Osteoblast (primary cell): ENCODE results near the gene PNPLA2. TPM values are rescaled to one million over a fixed set of nuclear protein-coding genes. Genes with fewer than 3 reads are reported as not detected.

ENCODE experiments used
- DNase-seq: peaks from one replicate; pipeline ENCODE4 v3.0.0; 2011; ENCODE audit warnings: low spot score, mixed read lengths; ENCODE audit not compliant: insufficient read length; ENCODE audit errors: missing footprints
- H2AFZ ChIP-seq: 2 replicates; pipeline ENCODE4 v1.6.0; 2011; ENCODE audit warnings: mild to moderate bottlenecking, low read length
- H3K27ac ChIP-seq: 2 replicates; pipeline ENCODE4 v1.5.1; 2011; ENCODE audit warnings: mild to moderate bottlenecking, low read depth, low read length, moderate library complexity
- H3K27me3 ChIP-seq: 2 replicates; pipeline ENCODE4 v1.6.0; 2012; ENCODE audit warnings: mild to moderate bottlenecking, control low read depth, inconsistent platforms, low read length, moderate library complexity; ENCODE audit not compliant: insufficient read depth
- H3K36me3 ChIP-seq: 2 replicates; pipeline ENCODE4 v1.5.1; 2011; ENCODE audit warnings: mild to moderate bottlenecking, low read length, control low read depth, moderate library complexity; ENCODE audit not compliant: insufficient read depth
- H3K4me1 ChIP-seq: 2 replicates; pipeline ENCODE4 v1.5.1; 2011; ENCODE audit warnings: mild to moderate bottlenecking, low read length, control low read depth, moderate library complexity; ENCODE audit not compliant: insufficient read depth
- H3K4me2 ChIP-seq: 2 replicates; pipeline ENCODE4 v1.6.0; 2011; ENCODE audit warnings: mild to moderate bottlenecking, low read length; ENCODE audit not compliant: insufficient read depth
- H3K4me3 ChIP-seq: fragments of 200-600 bp; sonication (generic); 3 replicates; pipeline ENCODE4 v1.5.1; 2012; ENCODE audit warnings: mild to moderate bottlenecking, low read length, inconsistent platforms; ENCODE audit not compliant: insufficient read depth
- H3K79me2 ChIP-seq: 2 replicates; pipeline ENCODE4 v1.6.0; 2012; ENCODE audit warnings: mild to moderate bottlenecking, low read length, control low read depth, inconsistent platforms; ENCODE audit not compliant: insufficient read depth
- H3K9me3 ChIP-seq: 2 replicates; pipeline ENCODE4 v1.5.1; 2011; ENCODE audit warnings: low read depth, low read length, control low read depth
- H4K20me1 ChIP-seq: 2 replicates; pipeline ENCODE4 v1.6.0; 2012; ENCODE audit warnings: mild to moderate bottlenecking, low read length, control low read depth; ENCODE audit not compliant: insufficient read depth
- CTCF ChIP-seq: IDR thresholded peaks from 2 replicates; pipeline ENCODE4 v1.5.1; 2011; ENCODE audit warnings: mild to moderate bottlenecking, low read depth, low read length, moderate library complexity; ENCODE audit errors: extremely low read depth
- total RNA-seq: library from RNA; depleted of rRNA; stranded (reverse); fragments of >200 nt; gene quantifications from 2 replicates; pipeline ENCODE4 v1.2.3, GENCODE V29; 2012

PNPLA2 gene
- total RNA-seq, 1 donor: 32.6 TPM

DNA sequence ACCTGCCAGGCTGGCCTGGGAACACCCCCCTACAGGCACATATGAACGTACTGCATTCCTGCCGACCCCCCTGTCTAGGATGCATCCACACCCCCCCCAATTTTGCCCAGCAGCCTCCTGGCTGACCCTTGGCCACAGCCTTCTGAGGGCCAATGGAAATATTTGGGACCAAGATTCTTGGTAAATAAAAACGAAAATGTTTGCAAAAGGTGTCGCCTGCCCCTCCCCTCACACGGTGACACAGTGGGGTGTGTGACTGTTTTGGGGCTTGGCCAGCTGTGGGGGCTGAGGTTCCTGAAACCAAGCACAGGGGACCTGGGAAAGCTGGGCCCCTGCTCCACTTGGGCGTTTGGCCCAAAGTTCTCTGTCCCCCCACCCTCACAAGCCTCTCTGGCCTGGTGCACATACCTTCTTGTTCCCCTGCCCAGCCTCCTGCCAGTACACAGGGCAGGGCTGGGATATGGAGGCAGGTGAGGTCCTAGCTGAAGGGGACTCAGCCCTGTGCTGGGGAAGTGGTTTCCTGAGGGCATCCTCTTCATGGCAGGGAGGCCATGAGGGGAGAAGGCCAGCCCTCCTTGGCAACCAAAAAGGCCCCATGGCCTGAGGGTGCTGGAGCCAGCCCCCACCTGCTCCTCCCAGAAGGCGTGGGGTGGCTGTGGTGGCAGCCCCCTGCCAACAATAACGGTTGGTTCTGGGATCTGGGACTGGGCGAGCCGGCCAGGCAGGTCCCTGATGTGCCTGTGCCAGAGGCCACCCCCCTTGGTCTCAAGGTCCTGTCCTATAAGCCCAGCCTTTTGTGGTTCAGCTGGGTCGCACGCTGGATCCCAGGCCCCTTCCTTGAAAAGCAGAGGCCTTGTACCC lies 6.9 kb downstream of the PNPLA2 start:
- no peak for DNase-seq
- no peak overlapping the region for H3K27ac ChIP-seq
- H3K27me3 ChIP-seq: no peaks in the 10 kb centered on the region
- H3K4me3 ChIP-seq: no peak overlapping the region
- H3K36me3 ChIP-seq: peaks cover 13% of the 10 kb centered on the region
- peaks cover 35% of the 10 kb centered on the region for H3K4me1 ChIP-seq
- H3K4me2 ChIP-seq: no peak overlapping the region
- H3K79me2 ChIP-seq: peaks cover 20% of the 10 kb centered on the region
- peaks cover 35% of the 10 kb centered on the region for H4K20me1 ChIP-seq
- no peak for TF ChIP-seq CTCF
- H2AFZ ChIP-seq: no peak overlapping the region
- H3K9me3 ChIP-seq: no peaks in the 10 kb centered on the region

DNA sequence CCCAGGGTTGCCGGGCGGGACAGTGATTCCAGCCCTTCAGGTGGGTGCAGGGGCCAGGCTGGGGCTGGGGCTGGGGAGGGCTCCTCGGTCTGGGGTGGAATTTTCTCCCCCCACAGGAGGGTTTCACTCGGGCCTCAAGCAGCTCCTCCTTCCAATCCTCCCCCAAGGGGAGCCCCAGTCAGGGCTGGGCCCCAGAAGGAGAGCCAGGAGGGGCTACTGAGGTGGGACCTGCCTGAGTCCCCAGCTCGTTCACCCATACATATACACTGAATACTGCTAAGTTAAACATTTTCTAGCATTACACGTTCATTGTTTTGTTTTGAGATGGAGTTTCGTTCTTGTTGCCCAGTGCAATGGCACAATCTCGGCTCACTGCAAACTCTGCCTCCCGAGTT lies 7.5 kb downstream of the PNPLA2 start:
- Histone ChIP-seq H3K4me2 (no peak overlapping the region), H3K4me1 (peaks cover 35% of the 10 kb centered on the region), H3K9me3 (no peaks in the 10 kb centered on the region), H3K4me3 (no peak overlapping the region), H4K20me1 (peaks cover 32% of the 10 kb centered on the region), H3K27ac (no peak overlapping the region), H3K79me2 (peaks cover 14% of the 10 kb centered on the region), H3K36me3 (peaks cover 13% of the 10 kb centered on the region), H2AFZ (no peak overlapping the region), H3K27me3 (no peaks in the 10 kb centered on the region)
- TF ChIP-seq CTCF: no peak
- no peak for DNase-seq

DNA sequence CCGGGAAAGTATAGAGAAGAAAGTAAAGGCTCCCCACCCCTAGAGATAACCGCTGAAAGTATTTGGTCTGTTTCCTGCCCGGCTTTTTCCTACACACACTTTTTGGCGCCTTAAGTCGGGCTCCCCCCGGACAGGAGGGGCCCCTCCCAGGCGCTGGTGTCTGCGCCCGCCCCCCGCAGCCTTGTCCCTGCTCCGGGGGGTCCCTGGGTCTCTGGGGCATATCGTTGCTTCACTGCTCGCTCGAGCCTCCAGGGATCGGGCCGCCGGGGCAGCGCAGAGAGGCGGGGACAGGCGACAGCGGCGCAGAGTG lies 8.1 kb downstream of the PNPLA2 start:
- Histone ChIP-seq H3K4me1 (peaks cover 35% of the 10 kb centered on the region), H3K9me3 (no peaks in the 10 kb centered on the region), H3K4me3 (peak overlapping the region; percentile 58), H3K27me3 (no peaks in the 10 kb centered on the region), H2AFZ (no peak overlapping the region), H3K79me2 (peaks cover 8% of the 10 kb centered on the region), H3K27ac (no peak overlapping the region), H4K20me1 (peaks cover 31% of the 10 kb centered on the region), H3K4me2 (peak overlapping the region; percentile 58), H3K36me3 (peaks cover 13% of the 10 kb centered on the region)
- TF ChIP-seq CTCF: no peak
- DNase-seq: no peak

DNA sequence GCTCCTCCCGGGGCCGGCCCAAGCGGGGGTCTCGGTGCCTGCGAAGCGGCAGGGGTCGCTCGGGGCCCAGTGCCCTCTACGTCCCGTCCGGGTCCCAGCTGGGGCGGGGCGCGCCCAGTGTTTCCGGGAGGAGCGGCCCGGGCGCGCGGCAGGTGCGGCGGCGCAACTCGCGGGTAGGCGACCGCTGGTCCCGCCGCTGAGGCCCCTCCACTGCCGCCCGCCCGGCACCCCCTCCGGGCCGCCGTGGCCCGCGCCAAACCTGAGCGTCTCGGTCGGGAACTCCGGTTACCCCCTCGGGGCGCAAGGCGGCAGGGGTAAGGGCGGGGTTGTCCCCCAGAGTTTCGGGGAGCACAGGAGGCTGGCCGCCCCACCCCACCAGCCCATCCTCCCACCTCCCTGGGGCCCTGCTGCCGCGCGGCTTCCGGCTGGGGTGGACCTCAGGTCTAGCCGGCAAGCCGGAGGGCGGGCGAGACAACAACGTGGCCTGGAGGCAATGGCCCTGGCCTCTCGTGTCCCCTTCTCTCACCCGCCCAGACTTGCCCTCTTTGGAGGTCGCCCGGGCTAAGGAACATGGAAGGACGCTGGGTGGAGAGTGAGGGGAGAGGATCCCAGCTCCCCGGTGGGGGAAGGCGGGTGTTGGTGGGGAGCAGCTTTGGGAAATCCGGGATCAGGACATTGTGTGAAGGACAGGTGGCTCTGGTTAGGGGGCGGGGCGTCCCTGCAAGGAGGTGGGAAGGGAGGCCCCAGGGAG lies 8.6 kb downstream of the PNPLA2 start:
- H3K27ac ChIP-seq: no peak overlapping the region

More for the DNA sequence above, 8.6 kb downstream of the PNPLA2 start:
- no peak for TF ChIP-seq CTCF
- H3K9me3 ChIP-seq: no peaks in the 10 kb centered on the region
- peaks cover 12% of the 10 kb centered on the region for H3K36me3 ChIP-seq
- no peak for DNase-seq
- peak overlapping the region; percentile 58 for H3K4me3 ChIP-seq
- H3K27me3 ChIP-seq: no peaks in the 10 kb centered on the region
- H2AFZ ChIP-seq: no peak overlapping the region
- peaks cover 26% of the 10 kb centered on the region for H4K20me1 ChIP-seq
- peaks cover 38% of the 10 kb centered on the region for H3K4me1 ChIP-seq
- peak overlapping the region; percentile 58 for H3K4me2 ChIP-seq
- H3K79me2 ChIP-seq: peaks cover 3% of the 10 kb centered on the region
